Measurements from ENCODE around the gene KRTAP10-9.
"Not testable (repeated sequence)": the region's sequence is repeated elsewhere in the genome, so short reads cannot be mapped to it uniquely, and the experiment has no call there.

Gene KRTAP10-9

DNA sequence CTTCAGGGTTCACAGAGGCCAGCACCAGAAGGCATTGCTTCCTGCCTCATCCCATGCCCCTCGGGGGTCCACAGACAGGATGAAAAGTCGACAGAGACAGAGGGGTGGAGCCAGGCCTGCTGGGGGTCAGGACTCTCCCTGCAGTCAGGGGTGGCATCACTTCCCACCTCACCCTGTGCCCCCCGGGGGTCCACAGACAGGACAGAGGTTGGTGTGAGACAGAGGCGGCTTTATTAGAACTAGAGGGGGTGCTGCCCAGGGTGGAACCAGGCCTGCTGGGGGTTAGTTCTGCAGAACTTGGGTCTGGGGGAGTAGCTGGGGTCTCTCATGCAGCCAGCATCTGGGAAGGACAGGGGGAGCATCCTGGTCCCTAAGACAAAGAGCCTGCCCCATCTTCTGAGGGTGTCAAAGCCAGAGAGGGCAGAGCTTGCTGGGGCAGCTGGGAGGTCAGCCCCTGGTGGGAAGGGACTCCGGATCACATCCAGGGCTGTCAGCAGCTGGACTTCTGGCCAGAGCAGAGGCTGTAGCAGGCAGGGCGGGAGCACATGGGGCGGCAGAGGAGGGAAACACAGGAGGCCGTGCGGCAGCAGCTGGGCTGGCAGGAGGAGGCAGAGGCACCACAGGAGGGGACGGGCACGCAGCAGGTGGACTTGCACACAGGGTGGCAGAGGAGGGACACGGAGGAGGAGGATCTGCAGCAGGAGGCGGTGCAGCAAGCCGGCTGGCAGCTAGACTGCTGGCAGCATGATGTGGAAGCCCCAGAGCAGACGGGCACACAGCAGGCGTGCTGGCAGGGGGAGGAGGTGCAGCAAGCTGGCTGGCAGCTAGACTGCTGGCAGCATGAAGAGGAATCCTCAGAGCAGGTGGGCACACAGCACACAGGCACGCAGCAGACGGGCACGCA lies 35.7 kb upstream of the KRTAP10-9 start:
- not testable (repeated sequence) for H3K9me3 Mint-ChIP-seq; H3K4me1 Mint-ChIP-seq (ENCODE audit: low read depth); H3K27ac Mint-ChIP-seq; H3K4me3 Mint-ChIP-seq; DNase-seq (ENCODE audit: low spot score); H3K36me3 Mint-ChIP-seq (ENCODE audit: low read depth)
- peaks cover 18% of the 10 kb centered on the region for H3K27me3 Mint-ChIP-seq (ENCODE audit: low read depth)

DNA sequence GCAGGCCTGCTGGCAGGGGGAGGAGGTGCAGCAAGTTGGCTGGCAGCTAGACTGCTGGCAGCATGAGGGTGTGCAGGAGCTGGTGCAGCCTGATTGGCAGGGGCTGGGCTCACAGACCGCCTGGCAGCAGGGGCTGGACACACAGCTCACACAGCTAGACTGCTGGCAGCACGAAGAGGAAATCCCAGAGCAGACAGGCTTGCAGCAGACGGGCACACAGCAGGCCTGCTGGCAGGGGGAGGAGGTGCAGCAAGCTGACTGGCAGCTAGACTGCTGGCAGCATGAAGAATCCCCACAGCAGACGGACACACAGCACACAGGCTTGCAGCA lies 35.1 kb upstream of the KRTAP10-9 start:
- DNase-seq (ENCODE audit: low spot score); H3K9me3 Mint-ChIP-seq; H3K4me1 Mint-ChIP-seq (ENCODE audit: low read depth); H3K27ac Mint-ChIP-seq; H3K36me3 Mint-ChIP-seq (ENCODE audit: low read depth); H3K4me3 Mint-ChIP-seq: not testable (repeated sequence)
- peaks cover 13% of the 10 kb centered on the region for H3K27me3 Mint-ChIP-seq (ENCODE audit: low read depth)

DNA sequence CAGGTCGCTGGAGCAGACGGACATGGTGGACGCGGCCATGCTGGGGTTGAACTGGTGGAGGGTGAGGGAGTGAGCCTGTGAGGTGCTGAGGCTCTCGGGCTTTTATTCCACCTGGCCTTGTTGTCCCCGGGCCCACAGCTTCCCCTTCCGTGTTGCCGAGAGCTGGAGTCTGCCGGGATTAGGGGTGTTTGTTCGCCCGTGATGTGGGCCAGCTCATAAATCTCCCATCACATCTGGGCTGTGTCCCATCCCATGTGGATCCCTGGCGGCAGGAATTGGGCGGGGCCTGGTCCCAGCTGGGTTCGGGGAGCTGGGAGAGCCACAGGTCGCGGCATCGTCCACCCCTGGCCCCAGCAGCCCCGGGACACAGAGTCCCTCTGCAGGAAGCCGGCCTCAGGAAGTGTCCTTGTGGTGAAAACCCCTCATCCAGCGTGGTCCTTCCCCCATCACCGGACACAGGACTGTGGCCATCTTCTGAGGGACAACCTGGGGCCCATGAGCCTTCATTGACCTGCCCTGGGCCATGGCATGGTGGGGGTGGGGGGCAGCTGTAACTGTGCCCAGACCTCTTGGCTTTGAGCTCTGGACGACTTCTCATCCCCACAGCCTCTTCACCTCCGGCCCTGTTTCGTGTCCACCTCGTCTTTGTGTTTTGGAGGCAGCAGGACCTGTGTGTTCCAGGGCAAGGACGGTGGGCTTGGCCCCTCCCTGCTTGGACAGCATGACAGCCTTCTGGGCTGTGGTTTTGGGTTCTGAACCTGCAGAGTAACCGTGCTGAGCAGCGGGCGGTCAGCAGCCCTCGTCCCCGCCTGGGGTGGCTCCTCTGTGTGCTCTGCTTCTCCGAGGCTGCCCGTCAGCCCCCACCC lies 34.2 kb upstream of the KRTAP10-9 start, which contains the start of gene KRTAP10-6:
Gene KRTAP10-6, minus strand, starts transcription at position 60 of the 866 bp plus-strand sequence. Its CDS starts 21 bp downstream, at position 39.
- no peaks in the 10 kb centered on the region for H3K9me3 Mint-ChIP-seq
- no peaks in the 10 kb centered on the region for H3K4me1 Mint-ChIP-seq (ENCODE audit: low read depth)
- no peak within 1 kb of the TSS for H3K4me3 Mint-ChIP-seq
- H3K27me3 Mint-ChIP-seq (ENCODE audit: low read depth): peaks cover 5% of the 10 kb centered on the region
- DNase-seq (ENCODE audit: low spot score): no peak
- no peak within 1 kb of the TSS for H3K27ac Mint-ChIP-seq
- no peaks in the 10 kb centered on the region for H3K36me3 Mint-ChIP-seq (ENCODE audit: low read depth)

DNA sequence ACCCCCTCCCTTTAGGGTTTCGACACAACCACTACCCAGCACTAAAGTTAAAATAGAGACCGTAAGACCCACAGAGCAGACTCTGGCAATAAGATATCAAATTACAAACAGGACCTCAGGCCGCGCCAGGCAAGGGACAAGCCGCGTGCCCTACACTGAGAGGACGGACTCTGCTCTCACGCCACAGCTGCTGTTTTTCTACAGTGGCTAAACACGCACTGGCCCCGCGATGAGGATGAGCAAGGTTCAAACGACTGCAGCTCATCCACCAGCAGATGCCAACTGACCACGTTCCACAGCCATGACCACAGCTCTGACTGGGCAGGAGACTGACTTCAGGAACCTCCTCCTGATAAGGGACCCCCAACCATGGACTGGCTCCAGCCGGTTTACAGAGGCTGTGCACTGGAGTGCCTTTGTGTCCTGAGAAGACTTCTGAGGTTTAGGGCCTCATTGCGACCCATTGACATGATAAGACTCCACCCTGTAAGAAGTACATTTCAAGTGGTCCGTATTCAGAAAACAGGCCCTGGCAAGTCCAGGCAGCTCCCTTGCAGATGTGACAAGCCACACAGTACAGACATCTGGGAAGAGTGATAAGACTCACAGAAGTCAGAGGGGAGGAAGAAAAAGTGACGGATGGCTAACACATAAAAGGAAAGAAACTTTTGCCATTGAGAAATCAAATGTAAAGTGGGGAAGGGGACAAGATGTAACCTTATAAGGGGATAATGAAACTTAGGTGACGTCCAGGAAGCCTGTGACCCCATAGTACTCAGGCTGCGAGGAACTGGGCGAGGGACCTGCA lies 33.1 kb upstream of the KRTAP10-9 start:
- no peak for DNase-seq (ENCODE audit: low spot score)
- H3K27ac Mint-ChIP-seq: no peak overlapping the region
- H3K4me1 Mint-ChIP-seq (ENCODE audit: low read depth): no peaks in the 10 kb centered on the region
- no peaks in the 10 kb centered on the region for H3K36me3 Mint-ChIP-seq (ENCODE audit: low read depth)
- no peaks in the 10 kb centered on the region for H3K9me3 Mint-ChIP-seq
- H3K27me3 Mint-ChIP-seq (ENCODE audit: low read depth): peaks cover 2% of the 10 kb centered on the region
- no peak overlapping the region for H3K4me3 Mint-ChIP-seq

DNA sequence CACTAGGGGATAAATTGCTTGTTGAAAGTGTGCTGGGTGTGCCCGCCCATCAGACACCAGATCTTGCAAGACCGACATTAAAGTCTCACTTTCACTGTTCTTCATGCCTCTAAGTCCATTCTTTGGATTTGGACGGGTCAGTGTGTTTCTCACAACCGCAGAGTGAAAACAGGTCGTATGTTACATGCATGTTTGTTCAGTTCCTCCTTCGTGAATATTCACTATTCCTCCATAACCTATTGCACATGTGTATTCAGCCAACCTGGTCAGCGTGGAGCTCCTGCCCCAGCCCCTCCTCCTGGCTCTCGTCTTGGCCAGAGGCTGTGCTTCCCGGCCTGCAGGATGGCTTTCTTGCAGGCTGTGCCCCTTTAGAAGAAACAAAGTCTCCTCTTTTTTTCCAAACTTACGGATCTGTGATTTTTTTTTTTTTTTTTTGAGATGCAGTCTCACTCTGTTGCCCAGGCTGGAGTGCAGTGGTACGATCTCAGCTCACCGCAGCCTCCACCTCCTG lies 32.4 kb upstream of the KRTAP10-9 start:
- H3K4me3 Mint-ChIP-seq: no peak overlapping the region
- no peaks in the 10 kb centered on the region for H3K9me3 Mint-ChIP-seq
- H3K36me3 Mint-ChIP-seq (ENCODE audit: low read depth): no peaks in the 10 kb centered on the region
- no peaks in the 10 kb centered on the region for H3K4me1 Mint-ChIP-seq (ENCODE audit: low read depth)
- H3K27ac Mint-ChIP-seq: no peak overlapping the region
- peaks cover 2% of the 10 kb centered on the region for H3K27me3 Mint-ChIP-seq (ENCODE audit: low read depth)
- DNase-seq (ENCODE audit: low spot score): no peak

DNA sequence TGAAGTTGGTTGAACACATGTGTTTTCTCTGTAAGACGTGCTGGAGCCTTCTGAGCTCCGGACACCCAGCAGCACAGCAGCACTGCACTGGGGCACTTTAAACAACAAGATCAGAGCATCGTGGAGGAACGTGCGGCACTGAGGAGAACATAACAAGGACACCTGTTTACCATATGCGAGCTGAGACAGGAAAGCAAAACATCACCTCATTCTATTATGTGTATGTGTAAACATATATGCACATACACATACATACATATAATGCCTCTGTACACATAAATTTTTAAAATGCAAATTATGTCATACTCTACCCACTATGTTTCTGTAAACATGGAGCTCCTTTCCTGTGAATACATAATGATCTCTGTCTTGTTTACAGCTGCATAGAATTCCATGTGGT lies 31.4 kb upstream of the KRTAP10-9 start:
- H3K36me3 Mint-ChIP-seq (ENCODE audit: low read depth): no peaks in the 10 kb centered on the region
- H3K9me3 Mint-ChIP-seq: no peaks in the 10 kb centered on the region
- peaks cover 2% of the 10 kb centered on the region for H3K27me3 Mint-ChIP-seq (ENCODE audit: low read depth)
- H3K4me3 Mint-ChIP-seq: no peak overlapping the region
- H3K4me1 Mint-ChIP-seq (ENCODE audit: low read depth): no peaks in the 10 kb centered on the region
- H3K27ac Mint-ChIP-seq: no peak overlapping the region
- no peak for DNase-seq (ENCODE audit: low spot score)

DNA sequence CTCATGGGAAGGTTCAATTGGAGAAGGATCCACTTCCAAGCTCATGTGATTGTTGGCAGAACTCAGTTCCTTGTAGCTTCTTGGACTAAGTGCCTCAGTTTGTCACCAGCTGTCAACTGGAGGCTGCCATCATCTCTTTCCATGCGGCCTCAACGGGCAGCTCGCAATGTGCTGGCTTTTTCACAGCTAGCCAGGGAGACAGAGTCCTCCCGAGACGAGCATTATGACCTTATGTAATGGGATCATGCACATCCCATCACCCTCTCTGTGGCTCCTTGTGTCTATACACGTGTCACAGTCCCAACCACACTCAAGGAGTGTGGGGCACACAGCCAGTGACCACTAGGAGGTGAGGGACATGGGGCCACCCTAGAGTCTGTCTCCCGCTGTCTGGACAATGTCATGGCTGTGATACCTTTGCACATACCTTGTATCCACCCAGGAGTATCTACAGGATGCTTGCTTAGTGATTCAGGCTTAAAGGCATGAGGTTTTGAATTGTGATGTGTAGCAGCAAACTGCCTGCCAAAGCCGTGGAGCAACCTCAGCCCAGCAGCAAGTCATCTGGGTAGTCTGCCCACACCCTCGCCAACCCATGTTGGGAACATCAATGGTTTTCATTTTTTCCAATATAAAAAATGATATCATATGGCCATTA lies 30.7 kb upstream of the KRTAP10-9 start:
- no peaks in the 10 kb centered on the region for H3K36me3 Mint-ChIP-seq (ENCODE audit: low read depth)
- no peaks in the 10 kb centered on the region for H3K4me1 Mint-ChIP-seq (ENCODE audit: low read depth)
- no peak overlapping the region for H3K27ac Mint-ChIP-seq
- DNase-seq (ENCODE audit: low spot score): no peak
- H3K9me3 Mint-ChIP-seq: no peaks in the 10 kb centered on the region
- H3K27me3 Mint-ChIP-seq (ENCODE audit: low read depth): peaks cover 2% of the 10 kb centered on the region
- no peak overlapping the region for H3K4me3 Mint-ChIP-seq

DNA sequence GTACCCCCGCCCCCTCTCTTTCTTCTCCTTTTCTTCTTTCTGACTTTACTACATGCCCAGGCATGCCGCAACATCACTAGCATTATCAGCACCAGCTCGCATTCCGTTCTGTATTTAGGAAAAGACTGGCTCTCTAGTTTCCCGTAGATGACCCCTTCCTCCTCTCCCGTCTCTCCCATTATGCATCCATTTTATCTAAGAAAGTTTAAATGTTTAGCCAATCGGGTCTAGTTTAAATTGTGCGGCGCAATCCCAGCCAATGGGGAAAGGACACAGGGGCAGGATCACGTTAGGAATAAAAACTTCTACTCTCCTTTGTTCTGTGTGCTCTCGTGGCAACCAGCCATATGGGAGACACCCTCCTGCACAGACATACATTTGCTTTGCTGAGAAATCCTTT lies 28.8 kb upstream of the KRTAP10-9 start:
- no peak overlapping the region for H3K4me3 Mint-ChIP-seq
- H3K4me1 Mint-ChIP-seq (ENCODE audit: low read depth): no peaks in the 10 kb centered on the region
- H3K36me3 Mint-ChIP-seq (ENCODE audit: low read depth): no peaks in the 10 kb centered on the region
- no peak for DNase-seq (ENCODE audit: low spot score)
- H3K27me3 Mint-ChIP-seq (ENCODE audit: low read depth): peaks cover 2% of the 10 kb centered on the region
- H3K27ac Mint-ChIP-seq: no peak overlapping the region
- no peaks in the 10 kb centered on the region for H3K9me3 Mint-ChIP-seq

DNA sequence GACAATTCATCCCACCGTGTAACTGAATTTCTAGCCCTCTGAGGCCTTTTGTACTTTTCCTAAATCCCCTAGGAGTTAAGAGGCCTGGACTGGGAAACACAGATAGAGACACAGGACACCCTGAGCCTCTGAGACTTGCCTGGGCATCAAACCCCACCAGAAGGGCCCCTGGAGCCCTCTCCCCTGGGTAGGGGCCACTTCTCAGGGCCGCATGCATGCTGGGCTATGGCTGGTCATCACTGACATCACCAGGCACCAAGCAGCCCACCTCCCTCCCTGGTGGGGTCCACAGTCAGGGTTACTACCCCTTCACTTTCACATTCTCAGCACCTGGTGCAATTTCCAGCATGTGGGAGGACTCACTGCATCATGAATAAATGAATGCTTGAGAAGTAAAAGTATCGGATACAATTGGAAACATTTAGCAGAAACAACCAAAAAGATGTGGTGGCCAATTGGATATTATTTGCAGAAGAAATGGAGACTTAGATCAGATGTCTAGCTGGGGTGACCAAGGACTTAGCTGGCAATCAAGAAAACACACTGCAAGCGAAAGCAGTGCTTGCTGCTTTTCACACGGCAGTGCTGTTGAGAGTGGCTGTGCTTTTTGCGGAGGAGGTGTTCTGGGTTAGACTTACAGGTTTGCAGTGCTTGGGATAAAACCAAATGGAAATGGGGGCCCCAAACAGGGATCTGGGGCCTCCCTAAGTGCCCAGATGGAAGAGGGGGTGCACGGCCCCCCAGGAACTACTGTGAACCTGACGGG lies 27.4 kb upstream of the KRTAP10-9 start:
- no peak overlapping the region for H3K27ac Mint-ChIP-seq

DNA sequence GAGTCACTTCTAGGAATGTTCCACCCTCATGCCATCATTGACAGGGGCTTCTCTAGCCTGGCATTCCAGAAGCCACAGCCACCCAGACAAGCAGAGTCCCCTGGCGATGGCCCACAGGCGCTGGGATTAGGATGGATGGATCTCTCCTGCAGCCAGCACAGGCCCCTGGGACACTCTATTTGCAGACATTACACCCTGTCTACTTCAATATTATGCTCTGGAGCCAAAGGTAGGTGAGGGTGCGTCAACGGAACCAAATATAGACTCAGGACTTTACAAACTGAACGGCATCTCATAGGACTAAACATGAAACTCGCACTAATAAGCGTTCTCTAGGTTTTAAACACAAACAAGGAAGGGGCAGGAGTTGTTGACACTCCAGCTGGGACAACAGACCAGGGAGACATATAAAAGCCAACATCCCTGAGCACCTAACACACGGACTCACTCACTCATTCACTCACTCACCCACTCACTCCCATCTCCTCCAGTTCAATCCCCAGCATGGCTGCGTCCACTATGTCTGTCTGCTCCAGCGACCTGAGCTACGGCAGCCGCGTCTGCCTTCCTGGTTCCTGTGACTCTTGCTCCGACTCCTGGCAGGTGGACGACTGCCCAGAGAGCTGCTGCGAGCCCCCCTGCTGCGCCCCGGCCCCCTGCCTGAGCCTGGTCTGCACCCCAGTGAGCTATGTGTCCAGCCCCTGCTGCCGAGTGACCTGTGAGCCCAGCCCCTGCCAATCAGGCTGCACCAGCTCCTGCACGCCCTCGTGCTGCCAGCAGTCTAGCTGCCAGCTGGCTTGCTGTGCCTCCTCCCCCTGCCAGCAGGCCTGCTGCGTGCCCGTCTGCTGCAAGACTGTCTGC lies 26.5 kb upstream of the KRTAP10-9 start, which contains the start of gene KRTAP10-7:
Gene KRTAP10-7, plus strand, starts transcription at position 480 of the 861 bp plus-strand sequence. Its CDS starts 25 bp downstream, at position 505.
- H3K9me3 Mint-ChIP-seq; H3K4me3 Mint-ChIP-seq; H3K4me1 Mint-ChIP-seq (ENCODE audit: low read depth); H3K36me3 Mint-ChIP-seq (ENCODE audit: low read depth); DNase-seq (ENCODE audit: low spot score); H3K27ac Mint-ChIP-seq: not testable (repeated sequence)
- H3K27me3 Mint-ChIP-seq (ENCODE audit: low read depth): peaks cover 10% of the 10 kb centered on the region

More for the DNA sequence above, 27.4 kb upstream of the KRTAP10-9 start:
- H3K27me3 Mint-ChIP-seq (ENCODE audit: low read depth): peaks cover 3% of the 10 kb centered on the region
- DNase-seq (ENCODE audit: low spot score): no peak
- H3K4me1 Mint-ChIP-seq (ENCODE audit: low read depth): no peaks in the 10 kb centered on the region
- H3K36me3 Mint-ChIP-seq (ENCODE audit: low read depth): no peaks in the 10 kb centered on the region
- no peak overlapping the region for H3K4me3 Mint-ChIP-seq
- H3K9me3 Mint-ChIP-seq: no peaks in the 10 kb centered on the region

DNA sequence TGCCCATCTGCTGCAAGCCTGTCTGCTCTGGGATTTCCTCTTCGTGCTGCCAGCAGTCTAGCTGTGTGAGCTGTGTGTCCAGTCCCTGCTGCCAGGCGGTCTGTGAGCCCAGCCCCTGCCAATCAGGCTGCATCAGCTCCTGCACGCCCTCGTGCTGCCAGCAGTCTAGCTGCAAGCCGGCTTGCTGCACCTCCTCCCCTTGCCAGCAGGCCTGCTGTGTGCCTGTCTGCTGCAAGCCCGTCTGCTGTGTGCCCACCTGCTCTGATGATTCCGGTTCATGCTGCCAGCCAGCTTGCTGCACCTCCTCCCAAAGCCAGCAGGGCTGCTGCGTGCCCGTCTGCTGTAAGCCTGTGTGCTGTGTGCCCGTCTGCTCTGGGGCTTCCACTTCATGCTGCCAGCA lies 25.8 kb upstream of the KRTAP10-9 start:
- not testable (repeated sequence) for DNase-seq (ENCODE audit: low spot score); H3K9me3 Mint-ChIP-seq; H3K4me1 Mint-ChIP-seq (ENCODE audit: low read depth); H3K4me3 Mint-ChIP-seq; H3K36me3 Mint-ChIP-seq (ENCODE audit: low read depth); H3K27ac Mint-ChIP-seq
- H3K27me3 Mint-ChIP-seq (ENCODE audit: low read depth): peaks cover 14% of the 10 kb centered on the region

All from T-helper 2 cell treated with Interferon-gamma antibody and Interleukin-4, amounts not matched to agents 5 μg/mL and 100 μg/mL, for 36 hours (primary cell).